Uterus (tissue), 4 donors: ENCODE results near the gene SIRPG. TPM values are rescaled to one million over a fixed set of nuclear protein-coding genes. Genes with fewer than 3 reads are reported as not detected.

ENCODE experiments used
- DNase-seq, 2 donors: peaks; one replicate each; pipeline ENCODE4 v3.0.0-alpha.2; 2019 to 2020
- H3K27ac ChIP-seq, 2 donors: fragments of 200-600 bp; sonication (generic); 1 replicate in 1 of 2; 2 replicates in 1 of 2; pipeline ENCODE4 v1.5.1; 2016 to 2018
- H3K27me3 ChIP-seq, 2 donors: fragments of 200-600 bp; sonication (generic); one replicate each; pipeline ENCODE4 v1.5.1; 2018 to 2019; ENCODE audit warnings: control low read depth in 1 of 2
- H3K36me3 ChIP-seq, 2 donors: fragments of 200-600 bp; sonication (generic); one replicate each; pipeline ENCODE4 v1.5.1; 2019; ENCODE audit warnings: control low read depth in 1 of 2
- H3K4me1 ChIP-seq, 2 donors: fragments of 200-600 bp; sonication (generic); one replicate each; pipeline ENCODE4 v1.5.1; 2018 to 2019; ENCODE audit warnings: control low read depth in 1 of 2
- H3K4me3 ChIP-seq, 2 donors: fragments of 200-600 bp; sonication (generic); 1 replicate in 1 of 2; 2 replicates in 1 of 2; pipeline ENCODE4 v1.5.1; 2018 to 2019; ENCODE audit warnings: mild to moderate bottlenecking in 1 of 2
- H3K9me3 ChIP-seq, 2 donors: fragments of 200-600 bp; sonication (generic); one replicate each; pipeline ENCODE4 v1.5.1; 2019; ENCODE audit warnings: control low read depth in 1 of 2
- CTCF ChIP-seq, 4 experiments: fragments of 200-600 bp in 2 of 4; fragments of 450-650 bp in 2 of 4; sonication (generic) in 2 of 4; IDR thresholded peaks; one replicate each; pipeline ENCODE4 v1.5.1; 2016 to 2019; ENCODE audit warnings: antibody characterized with exemption in 4 of 4, mild to moderate bottlenecking in 2 of 4, moderate library complexity in 1 of 4
- POLR2A ChIP-seq, 2 donors: fragments of 450-650 bp; IDR thresholded peaks; one replicate each; pipeline ENCODE4 v1.6.1; 2016; ENCODE audit warnings: antibody characterized with exemption in 2 of 2, mild to moderate bottlenecking in 1 of 2, moderate library complexity in 1 of 2
- intact Hi-C: fragments of 100-400 bp; cut with DNase I; formaldehyde crosslinking; loops from one replicate; pipeline ENCODE4 v1.15.1; 2023; ENCODE audit warnings: low total_unique reads
- small RNA-seq: library from RNA; depleted of rRNA; stranded (forward); fragments of <200 nt; gene quantifications from one replicate; pipeline ENCODE3, GENCODE V24; 2016
- total RNA-seq, 4 donors: library from RNA; depleted of rRNA in 3 of 4; stranded (reverse); fragments of >200 nt in 3 of 4; gene quantifications; one replicate each; pipeline versions ENCODE4 v1.1.0 to v1.2.4, GENCODE V29; 2014 to 2023
- donor health status: DM: yes; HTN: yes; CAD: no.

SIRPG gene
- total RNA-seq, 4 donors from 2014 or later: 0.28 TPM; not detected in 3

GRCh38 chr20:1587781-1588532, 69.6 kb downstream of the SIRPG start:
- H3K27me3 ChIP-seq: no peaks in the 10 kb centered on the region
- H3K27ac ChIP-seq: no peak overlapping the region
- TF ChIP-seq CTCF (IDR thresholded peaks at IDR 0.05) (no peak), POLR2A (IDR thresholded peaks at IDR 0.05) (no peak)
- no peaks in the 10 kb centered on the region for H3K36me3 ChIP-seq
- intact Hi-C loops: no loop called here
- DNase-seq: no peak
- no peaks in the 10 kb centered on the region for H3K9me3 ChIP-seq
- H3K4me1 ChIP-seq: no peaks in the 10 kb centered on the region
- no peak overlapping the region for H3K4me3 ChIP-seq

- H3K27me3 ChIP-seq: no peaks in the 10 kb centered on the region
- intact Hi-C loops: no loop called here
- no peak for TF ChIP-seq POLR2A (IDR thresholded peaks at IDR 0.05)
- no peak for TF ChIP-seq CTCF (IDR thresholded peaks at IDR 0.05)
- H3K27ac ChIP-seq: no peak overlapping the region
- no peak overlapping the region for H3K4me3 ChIP-seq
- H3K36me3 ChIP-seq: no peaks in the 10 kb centered on the region
- no peak for DNase-seq
- H3K9me3 ChIP-seq: no peaks in the 10 kb centered on the region
- no peaks in the 10 kb centered on the region for H3K4me1 ChIP-seq
These were observed 78.1 kb downstream of the SIRPG start for GRCh38 chr20:1579488-1579887.

Small RNAs within 50 kb of the gene (small RNA-seq; reads per million reads assigned to genes)
- gene AL109809.3: not detected
- not detected for gene RN7SL561P

Other genes starting within 250 kb of the SIRPG start
- 10 to 100 TPM; 18.7 to 67.8 (median 35.8) TPM for gene NSFL1C, start 190.9 kb downstream of the SIRPG start, total RNA-seq
- 1 to 10 TPM in 2 of 4 donors, under 1 TPM in 1, not detected in 1; under 0.01 to 2.9 (median 1.7) TPM for gene SIRPB2, start 166.4 kb downstream of the SIRPG start, total RNA-seq
- not detected for gene SIRPD, start 100.1 kb downstream of the SIRPG start, total RNA-seq
- gene SIRPB1, start 37.8 kb downstream of the SIRPG start, total RNA-seq: 1 to 10 TPM in 2 of 4 donors, under 1 TPM in 1, not detected in 1; 0.95 to 3.2 (median 1.7) TPM
- 10 to 100 TPM; 11.5 to 34.6 (median 20.2) TPM for gene SIRPA, start 237.6 kb upstream of the SIRPG start, total RNA-seq